Cardiac muscle cell (in vitro differentiated cells and primary cell): ENCODE results near the gene LPIN1. TPM values are rescaled to one million over a fixed set of nuclear protein-coding genes. Genes with fewer than 3 reads are reported as not detected.

Experiments
- DNase-seq, 2 donors: peaks; one replicate each; pipeline versions ENCODE4 v3.0.0 to v3.0.0-alpha.2; 2010 to 2017; ENCODE audit warnings: low read depth in 1 of 2, low spot score in 1 of 2
- H3K27ac ChIP-seq: fragments of 200-600 bp; sonication (generic); 2 replicates; pipeline ENCODE4 v1.5.1; 2016
- H3K27me3 ChIP-seq: fragments of 200-600 bp; sonication (generic); 2 replicates; pipeline ENCODE4 v1.6.0; 2016; ENCODE audit warnings: control low read depth
- H3K36me3 ChIP-seq: fragments of 200-600 bp; sonication (generic); 2 replicates; pipeline ENCODE4 v1.5.1; 2016; ENCODE audit warnings: control low read depth
- H3K4me1 ChIP-seq: fragments of 200-600 bp; sonication (generic); 2 replicates; pipeline ENCODE4 v1.8.1; 2017; ENCODE audit warnings: low read depth, mild to moderate bottlenecking, mixed run types
- H3K4me3 ChIP-seq: fragments of 200-600 bp; sonication (generic); 2 replicates; pipeline ENCODE4 v1.5.1; 2016; ENCODE audit warnings: mild to moderate bottlenecking
- H3K9me3 ChIP-seq: fragments of 200-600 bp; sonication (generic); 2 replicates; pipeline ENCODE4 v1.5.1; 2017; ENCODE audit warnings: low read depth, mild to moderate bottlenecking, control low read depth
- polyA plus RNA-seq: library from polyadenylated mRNA; unstranded; fragments of >200 nt; fragmentation: Nextera tagmentation; extraction: Ambion mirVana; gene quantifications from 2 replicates; pipeline ENCODE4 v1.2.1, GENCODE V29; 2016
- total RNA-seq: library from RNA; depleted of rRNA; stranded (reverse); fragments of >200 nt; gene quantifications from 2 replicates; pipeline ENCODE4 v1.2.3, GENCODE V29; 2016
- TF ChIP-seq, protein P1 (sequence below): IDR thresholded peaks from 2 replicates; pipeline ENCODE4 v1.5.1; 2012; ENCODE audit warnings: low read depth, mild to moderate bottlenecking, low read length

LPIN1 gene
- total and polyA plus RNA-seq, 2 experiments from 2014 or later: 47.0 to 58.3 TPM

DNA sequence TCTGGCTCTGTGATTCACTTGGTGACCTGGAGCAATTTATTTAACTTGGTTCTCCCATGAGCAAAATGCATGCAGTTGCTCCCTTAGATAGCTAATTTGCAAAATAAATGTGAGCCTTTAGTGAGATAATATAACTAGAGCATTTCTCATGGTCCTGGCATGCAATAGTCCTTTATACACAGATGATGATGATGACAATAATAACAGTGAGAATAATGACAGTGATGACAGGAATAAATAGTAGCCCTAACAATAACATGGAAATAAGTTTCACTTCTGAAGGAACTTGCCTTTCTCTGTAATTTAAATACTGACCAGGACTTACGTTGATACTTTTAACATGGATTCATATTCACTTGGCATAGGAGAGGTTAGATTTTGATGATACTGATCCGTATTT is 49.2 kb downstream of the LPIN1 start:
- TF ChIP-seq, protein P1, sequence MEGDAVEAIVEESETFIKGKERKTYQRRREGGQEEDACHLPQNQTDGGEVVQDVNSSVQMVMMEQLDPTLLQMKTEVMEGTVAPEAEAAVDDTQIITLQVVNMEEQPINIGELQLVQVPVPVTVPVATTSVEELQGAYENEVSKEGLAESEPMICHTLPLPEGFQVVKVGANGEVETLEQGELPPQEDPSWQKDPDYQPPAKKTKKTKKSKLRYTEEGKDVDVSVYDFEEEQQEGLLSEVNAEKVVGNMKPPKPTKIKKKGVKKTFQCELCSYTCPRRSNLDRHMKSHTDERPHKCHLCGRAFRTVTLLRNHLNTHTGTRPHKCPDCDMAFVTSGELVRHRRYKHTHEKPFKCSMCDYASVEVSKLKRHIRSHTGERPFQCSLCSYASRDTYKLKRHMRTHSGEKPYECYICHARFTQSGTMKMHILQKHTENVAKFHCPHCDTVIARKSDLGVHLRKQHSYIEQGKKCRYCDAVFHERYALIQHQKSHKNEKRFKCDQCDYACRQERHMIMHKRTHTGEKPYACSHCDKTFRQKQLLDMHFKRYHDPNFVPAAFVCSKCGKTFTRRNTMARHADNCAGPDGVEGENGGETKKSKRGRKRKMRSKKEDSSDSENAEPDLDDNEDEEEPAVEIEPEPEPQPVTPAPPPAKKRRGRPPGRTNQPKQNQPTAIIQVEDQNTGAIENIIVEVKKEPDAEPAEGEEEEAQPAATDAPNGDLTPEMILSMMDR: no peak
- no peaks in the 10 kb centered on the region for H3K9me3 ChIP-seq
- no peak overlapping the region for H3K4me3 ChIP-seq
- H3K27ac ChIP-seq: no peak overlapping the region
- H3K36me3 ChIP-seq: peaks cover 74% of the 10 kb centered on the region
- no peak for DNase-seq
- no peaks in the 10 kb centered on the region for H3K27me3 ChIP-seq
- no peaks in the 10 kb centered on the region for H3K4me1 ChIP-seq

DNA sequence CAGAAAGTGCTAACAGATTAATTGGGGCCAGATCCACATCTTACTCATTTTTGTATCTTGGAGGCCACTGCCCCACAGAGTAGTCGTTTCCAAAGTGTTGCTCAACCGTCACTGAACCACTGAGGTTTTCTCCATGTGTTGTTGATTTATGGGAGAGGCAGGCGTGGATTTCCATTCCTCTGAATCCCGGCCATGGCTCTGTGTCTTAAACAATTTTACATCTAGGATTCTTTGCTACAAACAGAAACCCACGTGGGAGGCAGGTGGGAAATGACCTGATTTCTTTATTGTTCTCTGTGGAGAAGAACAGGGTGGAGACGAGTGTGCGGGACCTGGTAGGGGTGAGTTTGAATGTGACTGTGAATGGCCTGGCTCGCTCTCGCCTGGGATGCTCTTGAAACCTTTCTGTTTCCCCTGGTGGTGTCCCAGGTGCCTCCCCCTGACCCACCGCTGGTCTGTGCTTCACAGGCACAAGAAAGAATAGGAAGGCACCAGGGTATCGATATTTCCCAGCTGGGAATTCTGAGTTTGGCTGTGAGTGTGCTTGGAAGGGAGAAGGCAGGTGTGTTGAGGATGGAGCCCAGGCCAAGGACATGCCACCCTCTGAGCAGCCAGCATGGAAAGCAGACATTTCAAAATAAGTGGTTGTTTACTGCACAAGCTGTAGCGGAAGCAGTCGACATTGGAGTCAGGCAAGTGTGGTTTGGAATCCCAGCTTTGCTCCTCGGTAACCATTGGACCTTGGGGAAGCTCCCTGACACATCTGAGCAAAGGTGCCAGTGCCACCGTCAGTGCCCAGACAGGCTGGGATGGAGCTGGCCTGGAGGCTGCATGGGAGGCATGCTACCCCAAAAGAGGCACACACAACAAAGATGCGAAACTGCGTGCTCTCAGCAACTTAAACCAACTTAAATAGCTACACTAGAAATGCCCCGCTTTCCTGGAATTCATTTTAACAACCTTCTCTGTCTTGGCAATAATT is 50.0 kb downstream of the LPIN1 start:
- Histone ChIP-seq H3K9me3 (no peaks in the 10 kb centered on the region), H3K4me1 (no peaks in the 10 kb centered on the region), H3K27ac (no peak overlapping the region), H3K36me3 (peaks cover 66% of the 10 kb centered on the region), H3K4me3 (no peak overlapping the region), H3K27me3 (no peaks in the 10 kb centered on the region)
- TF ChIP-seq, protein P1: no peak
- DNase-seq: peak in 1 of 2 donors; percentile 44

DNA sequence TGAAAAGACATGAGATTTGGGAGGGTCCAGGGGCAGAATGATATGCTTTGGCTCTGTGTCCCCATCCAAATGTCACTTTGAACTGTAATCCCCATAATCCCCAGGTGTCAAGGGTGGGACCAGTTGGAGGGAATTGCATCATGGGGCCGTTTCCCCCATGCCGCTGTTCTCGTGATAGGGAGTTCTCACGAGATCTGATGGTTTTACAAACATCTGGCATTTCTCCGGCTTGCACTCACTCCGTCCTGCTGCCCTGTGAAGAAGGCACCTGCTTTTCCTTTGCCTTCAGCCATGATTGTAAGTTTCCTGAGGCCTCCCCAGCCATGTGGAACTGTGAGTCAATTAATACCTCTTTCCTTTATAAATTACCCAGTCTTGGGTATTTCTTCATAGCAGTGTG is 51.4 kb downstream of the LPIN1 start:
- H3K9me3 ChIP-seq: no peaks in the 10 kb centered on the region
- no peak overlapping the region for H3K4me3 ChIP-seq
- no peak for DNase-seq
- no peaks in the 10 kb centered on the region for H3K27me3 ChIP-seq
- TF ChIP-seq, protein P1: no peak
- no peak overlapping the region for H3K27ac ChIP-seq
- no peaks in the 10 kb centered on the region for H3K4me1 ChIP-seq
- H3K36me3 ChIP-seq: peaks cover 59% of the 10 kb centered on the region

DNA sequence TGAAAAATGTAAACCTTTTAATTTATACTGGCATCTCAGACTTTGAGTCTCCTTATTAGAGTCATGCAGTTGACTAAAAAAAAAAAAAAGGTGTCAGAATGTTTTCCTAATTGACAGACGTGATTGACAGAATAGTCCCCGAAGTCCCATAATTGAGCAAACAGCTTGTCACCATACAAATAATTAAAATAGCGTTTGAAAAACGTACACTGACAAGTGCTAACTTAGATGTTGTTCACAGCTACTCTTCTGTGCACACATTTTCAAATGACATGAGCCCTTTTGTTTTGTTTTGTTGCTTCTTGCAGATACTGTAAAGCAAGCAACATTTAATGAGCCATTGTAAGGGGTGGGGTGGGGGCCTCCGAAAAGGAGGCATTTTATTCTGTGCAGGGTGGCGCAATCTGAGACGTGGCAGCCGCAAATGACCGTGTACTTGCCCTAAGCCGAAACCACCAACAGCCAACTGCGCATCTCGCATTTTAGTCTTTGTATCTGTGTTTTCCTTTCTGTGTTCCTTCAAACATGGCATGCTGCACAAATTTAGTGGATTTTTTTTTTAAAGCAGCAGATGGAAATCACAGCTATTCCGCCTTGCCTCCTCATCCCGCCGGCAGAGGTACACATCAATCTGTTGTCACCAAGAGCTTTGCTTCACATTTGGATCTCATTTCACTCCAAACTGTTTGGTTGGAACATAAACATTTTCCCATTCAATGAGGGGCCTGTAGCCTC is 52.4 kb downstream of the LPIN1 start:
- H3K27ac ChIP-seq: no peak overlapping the region
- no peaks in the 10 kb centered on the region for H3K27me3 ChIP-seq
- H3K4me1 ChIP-seq: no peaks in the 10 kb centered on the region
- H3K4me3 ChIP-seq: no peak overlapping the region
- TF ChIP-seq, protein P1: no peak
- no peaks in the 10 kb centered on the region for H3K9me3 ChIP-seq
- DNase-seq: no peak
- H3K36me3 ChIP-seq: peaks cover 57% of the 10 kb centered on the region

DNA sequence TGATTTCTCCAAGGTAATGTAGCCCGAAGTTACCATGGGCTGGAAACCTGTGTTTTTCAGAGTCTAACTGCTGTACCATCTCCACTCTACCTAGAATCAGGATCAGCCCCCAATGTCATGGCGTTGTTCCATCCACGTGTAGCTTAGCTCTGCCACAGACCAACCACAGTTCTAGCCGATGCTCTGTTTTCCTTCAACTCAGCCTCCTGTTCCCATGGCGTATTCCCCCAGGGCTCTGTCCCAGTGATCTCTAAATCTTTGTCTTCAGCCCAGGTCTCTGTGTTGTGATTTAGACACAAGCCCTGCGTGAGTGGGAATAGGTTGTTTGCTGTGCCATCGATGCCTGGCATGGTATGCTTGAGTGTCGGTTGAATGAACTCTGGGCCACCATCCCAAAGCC is 53.4 kb downstream of the LPIN1 start:
- Histone ChIP-seq H3K36me3 (peaks cover 57% of the 10 kb centered on the region), H3K4me3 (no peak overlapping the region), H3K4me1 (no peaks in the 10 kb centered on the region), H3K9me3 (no peaks in the 10 kb centered on the region), H3K27me3 (no peaks in the 10 kb centered on the region), H3K27ac (no peak overlapping the region)
- no peak for DNase-seq
- TF ChIP-seq, protein P1: no peak
